Common myeloid progenitor, CD34-positive (primary cell): Measurements from ENCODE around the gene GJB4.

Experiments
- CTCF ChIA-PET: fragments of 350-600 bp; sonication (Branson Sonifier 250); formaldehyde crosslinking; loops from one replicate; lab custom pipeline; 2021; ENCODE audit warnings: antibody characterized with exemption; lab: Charles Lee
- POLR2A ChIA-PET: fragments of 350-600 bp; sonication (Branson Sonifier 250); formaldehyde crosslinking; loops from one replicate; lab custom pipeline; 2021; ENCODE audit warnings: antibody characterized with exemption; lab: Charles Lee
- DNase-seq, 3 donors: peaks; one replicate each; pipeline versions ENCODE4 v3.0.0 to v3.0.0-alpha.2; 2013
- H3K27ac ChIP-seq, 2 experiments: 1 replicate in 1 of 2; 2 replicates in 1 of 2; pipeline ENCODE4 v1.7.0; 2013; ENCODE audit warnings: inconsistent platforms in 2 of 2, low read length in 2 of 2, mild to moderate bottlenecking in 2 of 2, low read depth in 1 of 2, moderate library complexity in 1 of 2; ENCODE audit not compliant: severe bottlenecking in 2 of 2, insufficient read depth in 1 of 2, poor library complexity in 1 of 2
- H3K27me3 ChIP-seq, 5 experiments: replicated peaks in 2 of 5; 1 replicate in 3 of 5; 2 replicates in 2 of 5; pipeline versions ENCODE4 v1.6.1 to v1.7.0; 2013; ENCODE audit warnings: low read length in 4 of 5, mild to moderate bottlenecking in 2 of 5, moderate library complexity in 2 of 5, inconsistent platforms in 1 of 5; ENCODE audit not compliant: insufficient read depth in 5 of 5, control insufficient read depth in 4 of 5
- H3K36me3 ChIP-seq, 4 experiments: 1 replicate in 2 of 4; 2 replicates in 2 of 4; pipeline versions ENCODE4 v1.6.1 to v1.7.0; 2013; ENCODE audit warnings: low read length in 3 of 4, control low read depth in 1 of 4, mild to moderate bottlenecking in 1 of 4; ENCODE audit not compliant: control insufficient read depth in 4 of 4, insufficient read depth in 4 of 4
- H3K4me1 ChIP-seq, 4 experiments: 1 replicate in 3 of 4; 2 replicates in 1 of 4; pipeline versions ENCODE4 v1.6.1 to v1.7.1; 2013; ENCODE audit warnings: low read length in 3 of 4, mild to moderate bottlenecking in 3 of 4, control low read depth in 1 of 4, inconsistent platforms in 1 of 4, moderate library complexity in 1 of 4; ENCODE audit not compliant: control insufficient read depth in 4 of 4, insufficient read depth in 4 of 4; ENCODE audit errors: control extremely low read depth in 1 of 4
- H3K4me3 ChIP-seq, 7 experiments: 1 replicate in 4 of 7; 2 replicates in 3 of 7; pipeline versions ENCODE4 v1.5.1 to v1.7.0; 2013; ENCODE audit warnings: mild to moderate bottlenecking in 7 of 7, low read length in 6 of 7, moderate library complexity in 6 of 7, inconsistent platforms in 2 of 7, low read depth in 2 of 7, control low read depth in 1 of 7; ENCODE audit not compliant: insufficient read depth in 4 of 7, control insufficient read depth in 1 of 7; ENCODE audit errors: extremely low read depth in 1 of 7
- H3K9me3 ChIP-seq, 5 experiments: 1 replicate in 4 of 5; 2 replicates in 1 of 5; pipeline versions ENCODE4 v1.6.1 to v1.7.1; 2013; ENCODE audit warnings: low read length in 4 of 5, mild to moderate bottlenecking in 2 of 5, inconsistent platforms in 1 of 5, low read depth in 1 of 5, moderate library complexity in 1 of 5; ENCODE audit not compliant: control insufficient read depth in 4 of 5, insufficient read depth in 2 of 5; ENCODE audit errors: control extremely low read depth in 1 of 5
- WGBS: methylation state at CpG from one replicate; pipeline ENCODE4 v1.1.5; 2013; ENCODE audit not compliant: insufficient coverage; 5-methylcytosine and 5-hydroxymethylcytosine counted together

Gene GJB4

DNA sequence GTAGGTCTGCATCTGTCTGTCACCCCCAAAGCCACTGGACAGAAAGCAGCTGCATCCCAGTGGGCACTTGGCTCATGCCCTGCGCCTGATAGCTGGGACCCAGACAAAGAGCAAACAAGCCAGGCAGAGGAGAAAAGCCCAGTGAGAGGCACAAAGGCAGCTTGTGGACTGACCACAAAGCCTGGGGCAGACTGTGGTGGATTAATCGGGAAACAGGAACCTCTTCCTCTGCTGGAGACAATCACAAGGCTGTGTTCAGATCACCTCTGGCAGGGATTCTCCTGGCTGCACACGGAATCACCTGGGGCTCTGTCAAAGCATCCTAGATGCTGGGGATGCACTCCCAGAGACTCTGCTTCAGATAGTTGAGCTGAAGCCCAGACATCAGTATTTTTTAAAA lies 19.9 kb upstream of the GJB4 start:
- Histone ChIP-seq H3K4me3 (no peak overlapping the region), H3K36me3 (no peaks in the 10 kb centered on the region), H3K4me1 (no peaks in the 10 kb centered on the region), H3K27me3 (peaks cover 0 to 6% (median 0%) of the 10 kb centered on the region in 5 experiments), H3K27ac (no peak overlapping the region), H3K9me3 (no peaks in the 10 kb centered on the region)
- ChIA-PET POLR2A (no interaction called here), CTCF (interaction anchor here (0.9 to 1.3 kb wide), 2 partner anchors 10 to 280 kb away, joined by 4 read pairs; no protein-coding TSS in a partner anchor)
- no peak for DNase-seq
- 73% methylated on average over 3 of the region's 3 CpGs for WGBS

DNA sequence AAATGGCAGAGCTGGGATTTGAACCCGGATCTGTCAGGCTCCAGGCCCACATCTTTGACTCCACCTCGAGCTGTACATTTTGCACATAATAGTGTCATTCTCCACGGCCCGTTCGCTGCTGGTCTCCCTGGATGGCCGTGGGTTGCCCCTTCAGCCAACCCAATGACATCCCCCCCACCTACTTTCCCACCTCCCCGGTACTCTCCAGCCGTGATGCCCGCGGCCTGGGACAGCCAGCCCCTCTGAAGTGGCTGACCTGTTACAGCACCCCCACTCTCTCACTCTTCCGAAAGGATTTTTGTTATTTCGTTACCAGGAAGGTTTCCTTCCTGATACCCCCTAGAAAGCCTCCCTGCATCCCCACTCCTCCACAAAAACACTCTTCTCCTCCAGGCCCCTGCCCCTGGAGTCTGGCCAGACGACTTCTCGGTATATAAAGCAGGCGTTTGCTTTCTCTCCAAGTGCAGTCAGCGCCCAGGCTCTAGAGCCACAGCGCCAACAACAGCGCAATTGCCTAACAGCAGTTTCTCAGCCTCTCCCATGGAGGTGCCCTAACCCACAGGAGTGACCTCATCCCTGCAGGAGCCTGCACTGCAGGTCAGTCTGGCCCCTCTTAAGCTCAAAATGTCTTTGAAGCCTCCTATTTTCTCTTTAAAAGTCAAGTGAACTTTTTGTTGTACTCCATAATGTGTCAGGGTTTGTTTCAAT lies 19.2 kb upstream of the GJB4 start:
- Histone ChIP-seq H3K27me3 (peaks cover 0 to 6% (median 0%) of the 10 kb centered on the region in 5 experiments), H3K4me1 (no peaks in the 10 kb centered on the region), H3K27ac (no peak overlapping the region), H3K36me3 (no peaks in the 10 kb centered on the region), H3K4me3 (no peak overlapping the region), H3K9me3 (no peaks in the 10 kb centered on the region)
- 82% methylated on average over 13 of the region's 18 CpGs for WGBS
- POLR2A ChIA-PET = no interaction called here
- DNase-seq = no peak
- CTCF ChIA-PET = interaction anchor here (0.6 to 4.8 kb wide), 4 partner anchors 144 to 284 kb away, joined by 3 to 29 read pairs (median 4); no protein-coding TSS in a partner anchor

GRCh38 chr1:34742667-34743270 lies 16.8 kb upstream of the GJB4 start:
- 13% methylated on average over 16 of the region's 16 CpGs for WGBS
- ChIA-PET POLR2A (interaction anchor here (1.2 kb wide), 1 partner anchor 1108 kb away, joined by 3 read pairs; no protein-coding TSS in a partner anchor), CTCF (interaction anchor here (0.8 to 4.8 kb wide), 18 partner anchors 10 to 1110 kb away, joined by 3 to 29 read pairs (median 4); no protein-coding TSS in a partner anchor)
- no peaks in the 10 kb centered on the region for H3K36me3 ChIP-seq
- H3K4me1 ChIP-seq = no peaks in the 10 kb centered on the region
- peaks cover 0 to 6% (median 0%) of the 10 kb centered on the region in 5 experiments for H3K27me3 ChIP-seq
- no peak overlapping the region for H3K4me3 ChIP-seq
- H3K9me3 ChIP-seq = no peaks in the 10 kb centered on the region
- H3K27ac ChIP-seq = no peak overlapping the region
- DNase-seq = peak; percentile 60 to 77 (median 70)

GRCh38 chr1:34743775-34744174 lies 15.8 kb upstream of the GJB4 start:
- POLR2A ChIA-PET = interaction anchor here (0.5 kb wide), 1 partner anchor 163 kb away, joined by 3 read pairs; no protein-coding TSS in a partner anchor
- no peak for DNase-seq
- H3K9me3 ChIP-seq = no peaks in the 10 kb centered on the region
- peaks cover 0 to 9% (median 0%) of the 10 kb centered on the region in 5 experiments for H3K27me3 ChIP-seq
- no peaks in the 10 kb centered on the region for H3K4me1 ChIP-seq
- no peak overlapping the region for H3K27ac ChIP-seq
- no peak overlapping the region for H3K4me3 ChIP-seq
- CTCF ChIA-PET = interaction anchor here (0.8 to 4.8 kb wide), 12 partner anchors 9 to 1111 kb away, joined by 3 to 29 read pairs (median 6); no protein-coding TSS in a partner anchor
- WGBS = 90% methylated on average over 6 of the region's 6 CpGs
- H3K36me3 ChIP-seq = no peaks in the 10 kb centered on the region

DNA sequence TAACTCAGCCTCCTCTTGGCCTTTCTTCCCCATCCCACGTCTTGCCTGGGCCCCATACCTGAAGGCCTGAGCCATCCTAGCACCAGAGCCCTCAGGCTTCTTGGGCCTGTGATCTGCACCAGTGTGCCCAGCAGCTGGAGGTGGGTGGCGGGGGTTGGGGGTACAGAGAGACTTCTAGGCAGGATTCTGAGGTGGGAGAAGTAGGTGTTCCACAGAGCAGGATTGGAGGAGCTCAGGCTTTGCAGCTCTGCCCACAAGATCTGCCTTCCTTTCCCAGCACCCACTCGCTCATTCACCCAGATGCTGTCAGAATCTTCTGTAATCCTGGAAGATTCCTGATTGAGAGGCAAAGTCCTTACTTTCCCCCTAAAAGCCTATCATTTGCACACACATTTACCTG lies 14.7 kb upstream of the GJB4 start:
- POLR2A ChIA-PET = no interaction called here
- Histone ChIP-seq H3K36me3 (no peaks in the 10 kb centered on the region), H3K27ac (no peak overlapping the region), H3K9me3 (no peaks in the 10 kb centered on the region), H3K4me3 (no peak overlapping the region), H3K4me1 (no peaks in the 10 kb centered on the region), H3K27me3 (peaks cover 0 to 9% (median 0%) of the 10 kb centered on the region in 5 experiments)
- 100% methylated on average over 1 of the region's 3 CpGs for WGBS
- DNase-seq = no peak
- CTCF ChIA-PET = interaction anchor here (0.9 to 4.8 kb wide), 3 partner anchors 8 to 286 kb away, joined by 3 to 29 read pairs (median 16); no protein-coding TSS in a partner anchor

- H3K9me3 ChIP-seq = no peaks in the 10 kb centered on the region
- WGBS = 86% methylated on average over 5 of the region's 5 CpGs
- H3K36me3 ChIP-seq = no peaks in the 10 kb centered on the region
- no peaks in the 10 kb centered on the region for H3K4me1 ChIP-seq
- H3K27me3 ChIP-seq = peaks cover 0 to 6% (median 0%) of the 10 kb centered on the region in 5 experiments
- H3K27ac ChIP-seq = no peak overlapping the region
- DNase-seq = no peak
- ChIA-PET POLR2A (interaction anchor here (0.6 kb wide), 1 partner anchor 1274 kb away, joined by 3 read pairs; no protein-coding TSS in a partner anchor), CTCF (interaction anchor here (1.3 to 1.4 kb wide), 3 partner anchors 9 to 288 kb away, joined by 3 to 5 read pairs (median 4); no protein-coding TSS in a partner anchor)
- no peak overlapping the region for H3K4me3 ChIP-seq
These were observed 13.9 kb upstream of the GJB4 start for GRCh38 chr1:34745666-34746065.
